PC-9 (cell line): ENCODE data around the gene KIAA1671. TPM values are rescaled to one million over a fixed set of nuclear protein-coding genes. Genes with fewer than 3 reads are reported as not detected.
A peak's percentile ranks its signal among the peaks of the same experiment; 100 is the strongest.

Source experiments
- BruUV-seq: library from RNA; stranded (reverse); fragments of 400-500 nt; replicated peaks from 2 replicates; lab custom pipeline; 2021; lab: Mats Ljungman, UMichigan
- CTCF ChIA-PET: fragments of 300-600 bp; sonication (Branson Sonifier 250); formaldehyde crosslinking; loops from one replicate; lab custom pipeline; 2022; ENCODE audit warnings: antibody characterized with exemption; lab: Charles Lee
- POLR2A ChIA-PET: fragments of 300-600 bp; sonication (Branson Sonifier 250); formaldehyde crosslinking; loops from one replicate; lab custom pipeline; 2022; ENCODE audit warnings: antibody characterized with exemption; ENCODE audit not compliant: unreplicated experiment; lab: Charles Lee
- DNase-seq, 2 experiments: peaks; one replicate each; pipeline versions ENCODE4 v3.0.0 to v3.0.0-alpha.2; 2015 to 2022; ENCODE audit warnings: mixed read lengths in 1 of 2
- H2AFZ ChIP-seq: fragments of 200-600 bp; sonication (generic); 2 replicates; pipeline ENCODE4 v1.8.1; 2017; ENCODE audit warnings: antibody characterized with exemption
- H3F3A ChIP-seq: fragments of 200-600 bp; sonication (generic); 2 replicates; pipeline ENCODE4 v1.8.1; 2017; ENCODE audit warnings: antibody characterized with exemption, mild to moderate bottlenecking, low read depth; ENCODE audit not compliant: insufficient read depth
- H3K27ac ChIP-seq: fragments of 200-600 bp; sonication (generic); 2 replicates; pipeline ENCODE4 v1.6.1; 2016; ENCODE audit warnings: mixed run types
- H3K27me3 ChIP-seq: fragments of 200-600 bp; sonication (generic); 2 replicates; pipeline ENCODE4 v1.6.1; 2016; ENCODE audit warnings: low read depth, mixed run types; ENCODE audit not compliant: insufficient read depth
- H3K36me3 ChIP-seq: fragments of 200-600 bp; sonication (generic); 2 replicates; pipeline ENCODE4 v1.6.1; 2016; ENCODE audit warnings: low read depth, mixed run types
- H3K4me1 ChIP-seq: fragments of 200-600 bp; sonication (generic); replicated peaks from 2 replicates; pipeline ENCODE4 v1.6.1; 2016; ENCODE audit warnings: mixed run types; ENCODE audit not compliant: insufficient read depth
- H3K4me2 ChIP-seq: fragments of 200-600 bp; sonication (generic); 2 replicates; pipeline ENCODE4 v1.6.1; 2017; ENCODE audit warnings: mixed run types
- H3K4me3 ChIP-seq: fragments of 200-600 bp; sonication (generic); 2 replicates; pipeline ENCODE4 v1.6.1; 2016; ENCODE audit warnings: mixed run types
- H3K79me2 ChIP-seq: fragments of 200-600 bp; sonication (generic); 2 replicates; pipeline ENCODE4 v1.6.1; 2017; ENCODE audit warnings: low read depth, mixed run types
- H3K9me2 ChIP-seq: fragments of 200-600 bp; sonication (generic); 2 replicates; pipeline ENCODE4 v1.8.1; 2017; ENCODE audit warnings: mild to moderate bottlenecking; ENCODE audit not compliant: insufficient read depth
- H3K9me3 ChIP-seq: fragments of 200-600 bp; sonication (generic); 2 replicates; pipeline ENCODE4 v1.8.1; 2016; ENCODE audit warnings: low read depth; ENCODE audit not compliant: insufficient read depth
- H4K20me1 ChIP-seq: fragments of 200-600 bp; sonication (generic); 2 replicates; pipeline ENCODE4 v1.8.1; 2017; ENCODE audit not compliant: insufficient read depth
- CTCF ChIP-seq: fragments of 200-600 bp; sonication (generic); conservative IDR thresholded peaks from 2 replicates; pipeline ENCODE4 v1.6.1; 2017; ENCODE audit warnings: mixed run types, antibody characterized with exemption, mild to moderate bottlenecking, moderate library complexity
- EZH2 ChIP-seq: fragments of 200-600 bp; sonication (generic); IDR thresholded peaks from 2 replicates; pipeline ENCODE4 v1.8.0; 2017; ENCODE audit warnings: antibody characterized with exemption, low read depth
- intact Hi-C: fragments of 100-400 bp; cut with micrococcal nuclease; formaldehyde crosslinking; loops from one replicate; pipeline ENCODE4 v1.10.0; 2022; ENCODE audit not compliant: unreplicated experiment
- total RNA-seq: library from RNA; stranded (reverse); gene quantifications from 2 replicates; pipeline ENCODE4 v1.2.3, GENCODE V29; 2021

Gene KIAA1671
- total RNA-seq, 1 experiment from 2014 or later = 44.3 TPM

GRCh38 chr22:25170426-25170980, 218.0 kb downstream of the KIAA1671 start:
- Histone ChIP-seq H3K4me2 (no peak overlapping the region), H2AFZ (no peak overlapping the region), H4K20me1 (peaks cover 19% of the 10 kb centered on the region), H3K9me2 (no peaks in the 10 kb centered on the region), H3K27ac (no peak overlapping the region), H3K4me1 (peaks cover 41% of the 10 kb centered on the region), H3K9me3 (no peaks in the 10 kb centered on the region), H3K27me3 (no peaks in the 10 kb centered on the region), H3K4me3 (no peak overlapping the region), H3K36me3 (no peaks in the 10 kb centered on the region), H3K79me2 (no peaks in the 10 kb centered on the region), H3F3A (peaks cover 16% of the 10 kb centered on the region; the same call in 1 of the 2 replicates)
- ChIA-PET CTCF (no interaction called here), POLR2A (no interaction called here)
- TF ChIP-seq CTCF (no peak), EZH2 (no peak)
- intact Hi-C loops = loop anchor here (5.0 kb wide), 1 partner anchor 233 kb away; no protein-coding TSS in a partner anchor
- no peak for DNase-seq
- no TSS peak for BruUV-seq

- intact Hi-C loops = loop anchor here (1.0 to 5.0 kb wide), 2 partner anchors 61 to 235 kb away; no protein-coding TSS in a partner anchor
- Histone ChIP-seq H2AFZ (no peak overlapping the region), H3K27me3 (no peaks in the 10 kb centered on the region), H3K27ac (no peak overlapping the region), H3K36me3 (no peaks in the 10 kb centered on the region), H3K9me3 (no peaks in the 10 kb centered on the region), H3K79me2 (no peaks in the 10 kb centered on the region), H3K4me2 (no peak overlapping the region), H4K20me1 (peaks cover 19% of the 10 kb centered on the region), H3K4me1 (peaks cover 25% of the 10 kb centered on the region), H3K9me2 (no peaks in the 10 kb centered on the region), H3F3A (peaks cover 9% of the 10 kb centered on the region; the same call in 1 of the 2 replicates), H3K4me3 (no peak overlapping the region)
- CTCF ChIA-PET = no interaction called here
- POLR2A ChIA-PET = no interaction called here
- TF ChIP-seq EZH2 = no peak
- TF ChIP-seq CTCF = peak; percentile 73
- BruUV-seq = no TSS peak
- peak in 1 of 2 experiments; percentile 12 for DNase-seq
These were observed 219.6 kb downstream of the KIAA1671 start for GRCh38 chr22:25172153-25172552.

DNA sequence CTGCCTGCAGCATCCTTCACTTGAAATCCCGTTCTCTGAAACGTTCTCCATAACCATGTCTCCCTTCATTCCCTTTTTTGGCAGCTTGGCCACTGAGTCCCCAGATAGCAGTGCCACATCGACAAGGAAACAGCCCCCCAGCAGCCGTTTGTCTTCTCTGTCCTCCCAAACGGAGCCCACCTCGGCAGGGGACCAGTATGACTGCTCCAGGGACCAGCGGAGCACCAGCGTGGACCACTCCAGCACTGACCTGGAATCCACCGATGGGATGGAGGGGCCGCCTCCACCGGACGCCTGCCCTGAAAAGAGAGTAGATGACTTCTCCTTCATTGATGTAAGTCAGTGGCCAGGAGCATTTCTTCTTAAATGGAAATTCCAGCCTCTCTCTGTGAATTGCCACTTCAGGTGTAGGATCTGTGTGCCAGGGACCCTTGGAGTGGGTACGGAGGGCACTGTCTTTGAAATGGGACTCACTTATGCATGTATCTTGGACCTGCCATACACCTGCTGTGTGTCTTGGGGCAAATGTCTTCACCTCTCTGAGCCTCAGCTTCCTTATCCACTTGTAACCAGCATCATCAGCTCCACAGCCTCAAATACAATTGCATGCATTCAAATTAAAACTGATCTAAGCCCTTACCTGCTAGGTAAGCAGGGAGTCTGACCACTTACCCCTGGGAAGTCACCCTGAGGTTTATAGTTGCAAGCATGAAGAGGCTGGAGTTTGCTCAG, 221.8 kb downstream of the KIAA1671 start:
- no TSS peak for BruUV-seq
- H3F3A ChIP-seq = no peaks in the 10 kb centered on the region
- H3K9me2 ChIP-seq = no peaks in the 10 kb centered on the region
- H2AFZ ChIP-seq = no peak overlapping the region
- no peak for DNase-seq
- intact Hi-C loops = loop anchor here (5.0 kb wide), 1 partner anchor 237 kb away; no protein-coding TSS in a partner anchor
- no peak overlapping the region for H3K27ac ChIP-seq
- H3K9me3 ChIP-seq = no peaks in the 10 kb centered on the region
- H3K4me3 ChIP-seq = no peak overlapping the region
- H4K20me1 ChIP-seq = no peaks in the 10 kb centered on the region
- H3K27me3 ChIP-seq = no peaks in the 10 kb centered on the region
- no peaks in the 10 kb centered on the region for H3K36me3 ChIP-seq
- no peak for TF ChIP-seq EZH2
- TF ChIP-seq CTCF = no peak
- no peaks in the 10 kb centered on the region for H3K79me2 ChIP-seq
- CTCF ChIA-PET = no interaction called here
- peaks cover 3% of the 10 kb centered on the region; the same call in 1 of the 2 replicates for H3K4me1 ChIP-seq
- H3K4me2 ChIP-seq = no peak overlapping the region
- POLR2A ChIA-PET = no interaction called here
